Activated CD8-positive, alpha-beta memory T cell treated with anti-CD3 and anti-CD28 coated beads, Interleukin-2, amount 50 U/mL, for 24 hours (primary cell): ENCODE data around the gene RNF149.
A peak's percentile ranks its signal among the peaks of the same experiment; 100 is the strongest.
"Not testable (repeated sequence)": the region's sequence is repeated elsewhere in the genome, so short reads cannot be mapped to it uniquely, and the experiment has no call there.

Source experiments
- DNase-seq: peaks from one replicate; pipeline ENCODE4 v3.0.0-alpha.2; 2020; ENCODE audit errors: extremely low read depth

RNF149 gene, protein sequence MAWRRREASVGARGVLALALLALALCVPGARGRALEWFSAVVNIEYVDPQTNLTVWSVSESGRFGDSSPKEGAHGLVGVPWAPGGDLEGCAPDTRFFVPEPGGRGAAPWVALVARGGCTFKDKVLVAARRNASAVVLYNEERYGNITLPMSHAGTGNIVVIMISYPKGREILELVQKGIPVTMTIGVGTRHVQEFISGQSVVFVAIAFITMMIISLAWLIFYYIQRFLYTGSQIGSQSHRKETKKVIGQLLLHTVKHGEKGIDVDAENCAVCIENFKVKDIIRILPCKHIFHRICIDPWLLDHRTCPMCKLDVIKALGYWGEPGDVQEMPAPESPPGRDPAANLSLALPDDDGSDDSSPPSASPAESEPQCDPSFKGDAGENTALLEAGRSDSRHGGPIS

DNA sequence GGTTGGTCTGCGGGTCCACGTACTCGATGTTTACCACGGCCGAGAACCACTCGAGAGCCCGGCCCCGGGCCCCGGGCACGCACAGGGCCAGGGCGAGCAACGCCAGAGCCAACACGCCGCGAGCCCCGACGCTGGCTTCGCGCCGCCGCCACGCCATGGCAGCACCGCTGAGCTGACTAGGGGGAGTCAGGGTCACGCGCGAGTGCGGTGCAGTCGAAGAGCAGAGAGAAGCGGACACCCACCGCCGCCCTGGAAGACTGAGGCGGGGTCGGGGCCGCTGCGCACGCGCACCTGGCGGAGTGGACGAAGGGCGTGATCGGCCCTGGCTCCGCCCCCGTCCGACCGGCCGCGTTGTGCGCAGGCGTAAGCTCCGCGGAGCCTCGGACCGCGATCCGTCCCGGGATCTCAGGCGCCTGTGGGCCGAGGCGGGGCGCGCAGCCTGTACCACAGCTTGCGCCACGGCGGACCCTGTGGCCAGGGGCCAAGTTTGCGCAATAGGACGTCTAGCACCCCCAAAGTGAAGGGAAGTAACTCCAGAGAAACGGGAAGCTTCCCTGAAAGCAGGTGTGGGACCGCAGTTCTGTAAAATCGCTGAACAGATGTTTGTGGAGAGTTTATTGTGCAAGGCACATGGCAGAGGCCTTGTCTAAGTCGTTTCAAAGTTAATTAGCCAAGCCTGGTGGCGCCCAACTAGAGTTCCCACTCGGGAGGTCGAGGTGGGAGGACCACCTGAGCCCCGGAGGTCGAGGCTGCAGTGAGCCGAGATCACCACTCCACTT is at the start of gene RNF149:
Gene RNF149, minus strand, starts transcription at position 270 of the 779 bp plus-strand sequence. Its CDS starts 113 bp downstream, at position 157.
- DNase-seq, result peak; percentile 69

DNA sequence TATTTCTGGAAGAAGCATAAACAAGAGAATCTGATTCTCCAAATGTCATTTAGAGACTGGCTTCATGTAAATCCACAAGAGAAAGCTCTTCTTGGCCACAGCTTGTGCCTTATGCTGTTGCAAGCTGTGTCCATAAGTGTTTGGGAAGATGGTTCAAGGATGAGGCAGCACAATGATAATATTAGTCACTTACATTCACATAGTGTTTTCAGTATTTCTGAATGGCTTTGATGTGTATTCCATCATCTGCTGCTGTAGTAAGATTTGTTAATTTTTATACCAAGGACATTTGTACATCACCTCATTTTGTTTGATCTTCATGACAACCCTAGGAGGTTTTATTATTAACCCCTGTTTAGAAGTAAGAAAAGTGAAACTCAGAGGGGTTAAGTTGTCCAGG is 48.9 kb upstream of the RNF149 start:
- DNase-seq, result no peak

- no peak for DNase-seq
These were observed 48.0 kb upstream of the RNF149 start for GRCh38 chr2:101356521-101356920.

DNA sequence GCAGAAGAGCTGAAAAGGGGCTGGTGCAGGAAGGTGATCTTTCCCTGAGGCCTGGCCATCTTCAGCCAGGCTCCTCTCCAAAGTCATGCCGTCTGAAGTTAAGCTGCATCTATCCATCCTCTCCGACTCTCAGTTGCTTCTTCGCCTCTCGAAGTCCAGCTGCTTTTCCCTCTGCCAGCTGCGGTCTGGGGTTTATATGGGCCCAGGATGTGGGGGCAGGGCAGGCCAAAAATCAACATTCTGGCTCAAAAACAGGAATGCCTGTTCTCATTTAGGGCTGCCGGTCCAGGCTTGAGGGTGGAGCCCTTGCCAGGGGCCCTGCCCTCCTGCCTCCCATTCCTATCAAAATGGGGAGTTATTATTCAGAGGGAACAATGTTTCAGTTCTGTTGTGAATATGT is 47.6 kb upstream of the RNF149 start:
- no peak for DNase-seq

DNA sequence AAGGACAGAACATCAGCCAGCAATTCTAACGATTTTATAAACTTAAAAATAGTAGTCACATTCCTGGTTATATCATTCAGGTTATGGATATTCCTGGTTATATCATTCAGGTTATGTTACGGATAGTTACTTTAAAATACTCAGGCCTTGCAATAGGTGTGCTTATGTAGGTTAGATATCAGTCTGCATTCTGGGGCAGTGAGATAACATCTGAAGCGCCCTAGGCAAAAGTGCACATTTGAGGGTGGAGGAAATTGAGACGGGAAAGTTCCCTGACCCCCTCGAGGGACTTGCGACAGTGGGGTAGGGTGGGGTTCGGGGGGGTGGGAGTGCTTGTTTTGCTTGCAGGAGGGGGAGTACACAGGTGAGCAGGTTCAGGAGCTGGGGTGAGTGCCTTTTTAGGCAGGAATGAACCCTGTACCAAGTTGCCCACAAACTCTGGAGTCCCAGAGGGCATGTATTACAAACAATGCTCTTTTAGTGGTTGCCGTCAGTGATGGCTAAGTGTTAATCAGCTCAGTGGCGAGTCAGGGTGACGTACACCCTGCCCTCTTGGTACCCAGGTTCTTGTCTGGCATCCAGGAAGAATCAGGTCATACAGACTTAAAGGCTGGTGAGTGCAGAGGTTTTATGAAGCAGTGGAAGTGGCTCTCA is 47.0 kb upstream of the RNF149 start:
- DNase-seq, result no peak

- no peak for DNase-seq
These were observed 46.2 kb upstream of the RNF149 start for GRCh38 chr2:101354420-101355311.

DNA sequence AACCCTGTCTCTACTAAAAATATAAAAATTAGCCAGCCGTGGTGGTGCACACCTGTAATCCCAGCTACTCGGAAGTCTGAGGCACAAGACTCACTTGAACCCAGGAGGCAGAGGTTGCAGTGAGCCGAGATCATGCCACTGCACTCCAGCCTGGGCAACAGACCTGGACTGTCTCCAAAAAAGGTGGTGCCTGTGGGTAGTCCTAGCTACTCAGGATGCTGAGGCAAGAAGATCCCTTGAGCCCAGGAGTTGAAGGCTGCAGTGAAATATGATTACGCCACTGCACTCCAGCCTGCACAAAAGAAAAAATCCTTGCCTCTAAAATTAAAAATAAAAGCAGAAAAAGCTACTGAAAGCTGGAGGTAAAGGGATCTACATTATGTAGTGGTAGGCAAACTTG is 44.1 kb upstream of the RNF149 start:
- DNase-seq, result not testable (repeated sequence)

GRCh38 chr2:101351207-101351606 is 42.7 kb upstream of the RNF149 start:
- DNase-seq, result no peak

DNA sequence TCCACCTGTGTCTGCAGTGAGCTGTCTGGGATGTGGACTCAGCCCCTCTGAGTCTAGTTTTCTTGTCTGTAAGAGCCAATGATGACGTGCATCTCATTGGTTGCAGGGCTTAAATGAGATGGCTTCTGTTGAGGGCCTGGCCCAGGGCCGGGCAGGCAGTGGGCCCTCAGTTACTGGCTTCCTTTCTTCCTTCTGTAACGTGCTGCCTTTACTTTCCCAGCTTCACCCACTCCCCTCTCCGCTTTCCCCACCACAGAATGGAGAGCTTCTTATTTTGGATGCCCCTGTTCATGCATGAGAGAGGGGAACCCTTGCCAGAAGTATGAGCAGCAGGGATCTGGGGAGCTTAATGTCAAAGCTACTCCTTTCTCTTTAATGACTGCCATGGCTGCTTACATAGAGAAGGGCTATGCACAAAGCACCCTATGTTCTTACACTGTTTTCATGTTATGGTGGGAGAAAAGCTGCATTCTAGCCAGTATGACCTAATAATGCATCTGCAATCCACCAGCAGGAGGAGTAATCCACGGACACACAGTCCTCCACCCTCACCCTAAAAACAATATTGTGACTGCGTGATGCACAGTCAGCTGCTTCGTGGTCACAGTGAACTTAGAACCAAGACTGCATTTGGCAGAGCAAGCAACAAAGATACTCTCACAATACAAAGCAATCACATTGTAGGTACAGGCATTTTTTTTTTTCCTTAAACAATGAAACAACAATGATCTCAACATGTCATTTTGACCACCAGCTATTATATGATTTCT is 41.6 kb upstream of the RNF149 start:
- DNase-seq, result no peak

DNA sequence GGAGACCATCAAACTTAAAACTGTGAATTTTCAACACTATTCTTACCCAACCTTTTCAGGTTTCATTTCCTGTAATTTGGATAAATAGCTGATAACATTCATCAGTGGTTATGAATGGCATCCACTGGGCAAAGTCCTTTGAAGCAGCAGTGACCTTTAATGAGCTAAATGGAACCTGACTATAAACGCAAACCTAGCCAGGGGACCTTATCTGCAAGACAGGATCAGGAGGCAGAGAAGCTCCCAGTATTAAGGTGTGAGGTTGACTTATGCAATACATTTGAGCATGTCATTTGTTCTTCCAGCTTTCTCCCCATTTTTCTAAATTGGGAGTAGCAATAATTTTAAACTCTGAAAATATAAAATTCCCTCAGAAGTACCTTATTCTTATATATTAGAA is 40.4 kb upstream of the RNF149 start:
- no peak for DNase-seq

DNA sequence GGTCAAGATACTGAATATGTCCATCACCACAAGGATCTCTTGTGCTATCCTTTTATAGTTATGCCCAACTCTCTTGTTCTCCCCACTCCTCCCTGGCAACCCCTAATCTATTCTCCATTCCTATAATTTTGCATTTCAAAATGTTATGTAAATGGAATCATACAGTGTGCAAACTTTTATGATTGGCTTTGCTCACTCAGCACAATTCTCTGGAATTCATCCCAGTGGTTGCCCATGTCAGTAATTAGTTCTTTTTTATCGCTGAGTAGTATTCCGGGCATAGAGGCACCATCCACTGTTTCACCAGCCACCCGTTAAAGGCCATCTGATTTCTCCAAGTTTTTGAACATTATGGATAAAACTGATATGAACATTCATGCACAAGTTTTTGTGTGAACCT is 38.4 kb upstream of the RNF149 start:
- no peak for DNase-seq

DNA sequence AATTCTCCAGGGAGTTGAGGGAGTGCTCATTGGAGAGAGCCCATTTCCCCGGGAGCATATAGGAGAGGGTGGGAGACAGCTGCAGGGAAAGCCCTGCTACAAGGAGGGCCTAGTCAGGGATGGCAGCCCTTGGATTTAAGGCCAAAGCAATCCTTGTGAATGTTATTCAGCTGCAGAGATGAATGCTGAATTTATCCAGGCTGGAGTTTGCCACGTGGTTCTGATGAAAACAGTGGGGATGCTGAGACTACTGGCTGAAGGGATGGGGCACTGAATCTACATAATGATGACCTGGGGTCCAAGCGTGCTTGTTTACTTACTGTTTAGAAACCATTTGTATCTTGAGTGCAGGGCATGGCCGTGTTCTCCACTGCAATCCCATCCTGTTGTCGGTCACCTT is 35.6 kb upstream of the RNF149 start:
- DNase-seq, result no peak

DNA sequence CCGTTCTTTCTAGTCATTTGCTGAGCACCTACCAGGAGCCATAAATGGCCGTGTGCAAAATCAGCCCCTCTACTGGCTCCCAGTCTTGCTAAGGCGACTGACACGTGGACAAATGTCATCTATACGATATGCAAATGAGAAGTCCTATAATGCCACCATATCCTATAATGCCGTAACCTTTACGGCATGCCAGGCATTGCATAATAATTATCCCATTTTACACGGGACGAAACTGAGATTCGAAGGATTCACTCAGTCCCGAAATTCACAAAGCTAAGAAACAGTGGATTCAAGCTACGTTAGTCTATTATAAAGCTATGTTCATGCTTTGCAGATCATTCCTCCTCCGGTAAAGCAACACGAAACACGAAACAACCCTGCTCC is 34.1 kb upstream of the RNF149 start:
- no peak for DNase-seq

- DNase-seq, result peak; percentile 30
These were observed 33.6 kb upstream of the RNF149 start for GRCh38 chr2:101341901-101342624.

DNA sequence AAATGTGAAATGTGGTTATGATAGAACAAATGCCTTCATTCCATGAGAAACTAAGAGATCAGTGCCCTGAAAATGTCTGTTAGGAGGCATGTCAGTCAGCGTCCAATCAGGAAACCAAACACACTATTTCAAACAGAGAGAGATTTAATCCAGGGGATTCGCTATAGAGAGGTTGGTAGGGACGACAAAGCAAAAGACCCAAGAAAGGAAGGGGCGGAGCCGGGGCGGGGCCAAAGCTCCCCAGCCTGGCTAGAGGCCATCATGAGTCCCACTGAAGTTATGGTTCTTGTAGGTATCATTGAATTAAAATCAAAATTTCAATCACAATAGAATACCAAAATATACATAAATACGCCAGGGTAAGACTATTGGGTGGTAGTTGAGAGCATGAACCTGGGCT is 32.9 kb upstream of the RNF149 start:
- no peak for DNase-seq

- DNase-seq, result no peak
These were observed 31.6 kb upstream of the RNF149 start for GRCh38 chr2:101340141-101340551.

GRCh38 chr2:101339266-101339880 is 30.9 kb upstream of the RNF149 start:
- no peak for DNase-seq

- DNase-seq, result no peak
These were observed 29.4 kb upstream of the RNF149 start for GRCh38 chr2:101337877-101338276.

GRCh38 chr2:101332885-101333766 is 24.6 kb upstream of the RNF149 start:
- no peak for DNase-seq
